Left ventricle myocardium inferior (tissue), 1 donor: ENCODE measurements around the gene SPON1. TPM values are rescaled to one million over a fixed set of nuclear protein-coding genes. Genes with fewer than 3 reads are reported as not detected.

Source experiments
- DNase-seq: peaks from one replicate; pipeline ENCODE4 v3.0.0-alpha.2; 2020
- H3K27ac ChIP-seq: fragments of 200-600 bp; replicated peaks from 2 replicates; pipeline ENCODE4 v1.8.0; 2021
- H3K27me3 ChIP-seq: fragments of 200-600 bp; 2 replicates; pipeline ENCODE4 v1.8.0; 2021; ENCODE audit warnings: low read depth
- H3K36me3 ChIP-seq: fragments of 200-600 bp; 2 replicates; pipeline ENCODE4 v1.8.0; 2021
- H3K4me1 ChIP-seq: fragments of 200-600 bp; 2 replicates; pipeline ENCODE4 v1.8.0; 2021
- H3K4me3 ChIP-seq: fragments of 200-600 bp; 2 replicates; pipeline ENCODE4 v1.8.0; 2021; ENCODE audit warnings: mild to moderate bottlenecking, moderate library complexity
- H3K9me3 ChIP-seq: fragments of 200-600 bp; replicated peaks from 2 replicates; pipeline ENCODE4 v1.8.0; 2021
- intact Hi-C: fragments of 100-400 bp; cut with micrococcal nuclease; formaldehyde crosslinking; loops from one replicate; pipeline ENCODE4 v1.11.0; 2022
- total RNA-seq: library from RNA; stranded (reverse); fragmentation: NEBNext Ultra II Directional; extraction: Animal tissue kit (Norgen Biotek cat#: 25700); gene quantifications from one replicate; pipeline ENCODE4 v1.2.1, GENCODE V29; 2021
- TF ChIP-seq, protein P1 (sequence below): fragments of 200-600 bp; IDR thresholded peaks from 2 replicates; pipeline ENCODE4 v1.8.0; 2021; ENCODE audit warnings: antibody characterized with exemption, mild to moderate bottlenecking, borderline replicate concordance
- donor health status: DM: no; HTN: yes; CAD: no; lungs with severe emphysema.

The SPON1 gene
- total RNA-seq, 1 donor from 2014 or later = 9.4 TPM

DNA sequence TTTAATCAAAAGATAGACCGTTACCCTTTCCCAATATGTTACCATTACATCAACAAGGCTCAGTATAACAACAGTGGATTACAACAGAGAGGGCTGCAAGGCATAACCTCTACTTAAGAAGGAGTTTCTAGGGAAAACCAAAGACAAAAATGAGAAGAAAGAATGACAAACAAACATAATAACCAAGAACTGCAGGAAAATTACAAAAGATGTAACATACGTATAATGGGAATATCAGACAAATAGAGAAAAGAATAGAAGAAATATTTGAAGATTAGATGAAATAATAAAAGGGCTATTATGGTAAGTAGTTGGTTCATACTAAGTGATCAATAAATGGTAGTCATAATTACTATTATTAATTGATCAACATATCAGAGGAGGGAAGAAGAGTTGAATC, 39.1 kb downstream of the SPON1 start:
- H3K27ac ChIP-seq = no peak overlapping the region
- no peaks in the 10 kb centered on the region for H3K4me1 ChIP-seq
- H3K27me3 ChIP-seq = peaks cover 64% of the 10 kb centered on the region
- intact Hi-C loops = no loop called here
- no peak for DNase-seq
- peaks cover 31% of the 10 kb centered on the region for H3K9me3 ChIP-seq
- H3K4me3 ChIP-seq = no peak overlapping the region
- TF ChIP-seq, protein P1, sequence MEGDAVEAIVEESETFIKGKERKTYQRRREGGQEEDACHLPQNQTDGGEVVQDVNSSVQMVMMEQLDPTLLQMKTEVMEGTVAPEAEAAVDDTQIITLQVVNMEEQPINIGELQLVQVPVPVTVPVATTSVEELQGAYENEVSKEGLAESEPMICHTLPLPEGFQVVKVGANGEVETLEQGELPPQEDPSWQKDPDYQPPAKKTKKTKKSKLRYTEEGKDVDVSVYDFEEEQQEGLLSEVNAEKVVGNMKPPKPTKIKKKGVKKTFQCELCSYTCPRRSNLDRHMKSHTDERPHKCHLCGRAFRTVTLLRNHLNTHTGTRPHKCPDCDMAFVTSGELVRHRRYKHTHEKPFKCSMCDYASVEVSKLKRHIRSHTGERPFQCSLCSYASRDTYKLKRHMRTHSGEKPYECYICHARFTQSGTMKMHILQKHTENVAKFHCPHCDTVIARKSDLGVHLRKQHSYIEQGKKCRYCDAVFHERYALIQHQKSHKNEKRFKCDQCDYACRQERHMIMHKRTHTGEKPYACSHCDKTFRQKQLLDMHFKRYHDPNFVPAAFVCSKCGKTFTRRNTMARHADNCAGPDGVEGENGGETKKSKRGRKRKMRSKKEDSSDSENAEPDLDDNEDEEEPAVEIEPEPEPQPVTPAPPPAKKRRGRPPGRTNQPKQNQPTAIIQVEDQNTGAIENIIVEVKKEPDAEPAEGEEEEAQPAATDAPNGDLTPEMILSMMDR = no peak
- H3K36me3 ChIP-seq = no peaks in the 10 kb centered on the region

DNA sequence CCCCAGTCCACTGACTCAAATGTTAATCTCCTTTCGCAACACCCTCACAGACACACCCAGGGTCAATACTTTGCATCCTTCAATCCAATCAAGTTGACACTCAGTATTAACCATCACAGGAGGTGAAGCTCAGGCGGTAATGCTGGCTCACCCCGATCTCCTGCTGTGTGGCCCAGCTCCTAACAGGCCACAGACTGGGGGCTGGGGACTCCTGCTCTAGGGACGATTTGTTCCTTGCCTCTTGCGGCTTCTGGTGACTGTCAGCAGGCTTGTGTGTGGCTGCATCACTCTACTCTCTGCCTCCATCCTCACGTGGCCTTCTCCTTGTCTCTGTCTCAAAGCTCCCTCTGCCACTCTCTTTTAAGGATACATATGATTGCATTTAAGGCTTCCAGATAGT, 45.0 kb downstream of the SPON1 start:
- intact Hi-C loops = no loop called here
- Histone ChIP-seq H3K9me3 (peaks cover 12% of the 10 kb centered on the region), H3K27ac (no peak overlapping the region), H3K27me3 (peaks cover 34% of the 10 kb centered on the region), H3K4me1 (no peaks in the 10 kb centered on the region), H3K36me3 (no peaks in the 10 kb centered on the region), H3K4me3 (no peak overlapping the region)
- TF ChIP-seq, protein P1 = no peak
- DNase-seq = no peak

DNA sequence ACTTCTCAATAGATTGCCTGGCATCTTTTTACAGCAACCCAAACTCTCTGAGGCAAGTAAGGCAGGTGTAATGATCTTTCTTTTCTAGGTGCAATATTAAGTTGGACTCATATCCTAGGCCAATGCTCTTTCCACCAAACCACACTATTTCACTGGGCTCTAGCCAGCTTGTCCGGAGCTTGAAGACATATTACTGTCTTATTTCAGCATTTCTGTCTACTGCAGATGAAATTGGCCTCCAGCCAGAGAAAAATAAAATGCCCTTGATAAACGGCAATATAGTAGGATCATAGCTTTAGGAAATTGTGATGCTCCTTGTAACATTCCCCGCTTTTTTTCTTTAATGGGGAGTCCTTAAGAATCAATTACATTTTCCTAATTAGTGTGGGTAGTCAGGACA, 48.1 kb downstream of the SPON1 start:
- no peak overlapping the region for H3K4me3 ChIP-seq
- DNase-seq = no peak
- TF ChIP-seq, protein P1 = no peak
- no peaks in the 10 kb centered on the region for H3K36me3 ChIP-seq
- H3K4me1 ChIP-seq = no peaks in the 10 kb centered on the region
- H3K27ac ChIP-seq = no peak overlapping the region
- H3K27me3 ChIP-seq = peaks cover 36% of the 10 kb centered on the region
- intact Hi-C loops = no loop called here
- no peaks in the 10 kb centered on the region for H3K9me3 ChIP-seq

DNA sequence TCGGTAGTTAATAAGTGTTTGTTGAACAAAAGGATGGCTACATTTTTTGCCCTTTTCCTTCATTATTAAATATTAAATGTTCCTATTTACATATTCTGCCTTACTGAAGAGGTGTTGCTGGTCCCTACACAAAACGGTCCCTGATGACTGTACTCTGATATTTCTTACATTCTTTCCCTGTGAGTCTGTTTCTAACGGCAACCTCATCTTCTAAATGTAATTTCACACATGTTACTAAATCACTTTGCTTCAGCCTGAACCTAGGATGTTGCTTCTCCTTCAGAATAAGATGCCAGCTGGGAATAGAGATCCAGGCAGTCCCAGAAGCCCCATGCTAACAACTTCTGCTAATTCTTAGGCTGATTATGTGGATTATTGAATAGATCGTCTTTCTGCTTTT, 50.3 kb downstream of the SPON1 start:
- Histone ChIP-seq H3K4me1 (no peaks in the 10 kb centered on the region), H3K4me3 (no peak overlapping the region), H3K36me3 (no peaks in the 10 kb centered on the region), H3K9me3 (no peaks in the 10 kb centered on the region), H3K27me3 (peaks cover 22% of the 10 kb centered on the region), H3K27ac (no peak overlapping the region)
- intact Hi-C loops = no loop called here
- no peak for DNase-seq
- TF ChIP-seq, protein P1 = no peak

DNA sequence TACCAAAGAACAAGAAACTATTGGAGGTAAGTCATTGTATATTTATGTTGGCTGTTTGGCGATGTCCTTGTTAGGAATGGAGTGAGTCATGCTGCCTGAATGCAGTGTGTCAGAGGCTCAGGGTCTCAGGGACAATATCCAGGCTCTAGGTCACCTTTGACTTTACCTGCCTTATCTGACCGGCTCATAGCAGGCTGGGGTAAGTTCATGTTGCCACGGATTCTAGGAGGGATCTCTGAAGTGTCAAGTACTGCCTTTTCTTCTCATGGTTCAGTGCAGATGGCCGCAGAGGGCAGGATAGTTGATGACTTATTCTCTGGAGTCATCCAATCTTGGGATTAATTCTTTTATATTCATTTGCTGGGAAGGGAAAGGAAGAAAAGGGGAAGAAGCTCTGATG, 53.2 kb downstream of the SPON1 start:
- DNase-seq = no peak
- intact Hi-C loops = no loop called here
- no peak overlapping the region for H3K4me3 ChIP-seq
- H3K4me1 ChIP-seq = no peaks in the 10 kb centered on the region
- no peaks in the 10 kb centered on the region for H3K9me3 ChIP-seq
- H3K27ac ChIP-seq = no peak overlapping the region
- H3K36me3 ChIP-seq = no peaks in the 10 kb centered on the region
- H3K27me3 ChIP-seq = peaks cover 30% of the 10 kb centered on the region
- TF ChIP-seq, protein P1 = no peak

DNA sequence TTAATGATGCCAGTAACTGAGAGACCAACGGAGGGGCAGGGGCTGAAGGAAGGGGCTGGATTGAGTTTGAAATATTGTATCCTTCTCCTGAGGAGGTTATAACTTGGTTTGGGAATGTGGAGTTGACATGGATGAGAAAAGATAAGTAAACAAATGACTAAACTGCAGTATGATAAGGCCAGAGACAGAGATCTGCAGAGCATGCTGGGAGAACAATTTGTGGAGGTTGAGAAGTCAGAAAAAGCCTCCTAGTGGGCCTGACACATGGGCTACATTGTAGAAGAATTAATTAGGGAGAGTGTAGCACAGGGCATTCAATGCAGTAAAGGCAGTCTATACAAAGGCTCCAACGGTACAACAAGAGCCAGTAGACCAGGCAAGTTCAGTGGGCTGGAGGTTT, 55.9 kb downstream of the SPON1 start:
- peaks cover 45% of the 10 kb centered on the region for H3K27me3 ChIP-seq
- intact Hi-C loops = no loop called here
- no peak overlapping the region for H3K27ac ChIP-seq
- H3K9me3 ChIP-seq = no peaks in the 10 kb centered on the region
- no peaks in the 10 kb centered on the region for H3K4me1 ChIP-seq
- no peak for DNase-seq
- H3K4me3 ChIP-seq = no peak overlapping the region
- H3K36me3 ChIP-seq = no peaks in the 10 kb centered on the region
- TF ChIP-seq, protein P1 = no peak
